Thyroid gland (tissue), 4 donors: ENCODE measurements around the gene DCDC2. TPM values are rescaled to one million over a fixed set of nuclear protein-coding genes. Genes with fewer than 3 reads are reported as not detected.

Experiments
- DNase-seq, 2 donors: peaks; one replicate each; pipeline ENCODE4 v3.0.0-alpha.2; 2019
- H3K27ac ChIP-seq, 3 donors: fragments of 200-600 bp; sonication (generic); 1 replicate in 2 of 3; 2 replicates in 1 of 3; pipeline ENCODE4 v1.5.1; 2016 to 2019; ENCODE audit warnings: mild to moderate bottlenecking in 1 of 3, moderate library complexity in 1 of 3
- H3K27me3 ChIP-seq: fragments of 200-600 bp; sonication (generic); one replicate; pipeline ENCODE4 v1.5.1; 2019
- H3K36me3 ChIP-seq, 2 donors: fragments of 200-600 bp; sonication (generic); one replicate each; pipeline ENCODE4 v1.5.1; 2016 to 2019
- H3K4me1 ChIP-seq, 2 donors: fragments of 200-600 bp; sonication (generic); one replicate each; pipeline ENCODE4 v1.5.1; 2017 to 2019
- H3K4me3 ChIP-seq, 3 donors: fragments of 200-600 bp; sonication (generic); replicated peaks in 1 of 3; 1 replicate in 2 of 3; 2 replicates in 1 of 3; pipeline ENCODE4 v1.5.1; 2016; ENCODE audit warnings: mild to moderate bottlenecking in 1 of 3
- H3K9me3 ChIP-seq: fragments of 200-600 bp; sonication (generic); one replicate; pipeline ENCODE4 v1.5.1; 2017
- CTCF ChIP-seq, 6 experiments: fragments of 200-600 bp in 3 of 6; fragments of 450-650 bp in 3 of 6; sonication (generic) in 3 of 6; IDR thresholded peaks; one replicate each; pipeline ENCODE4 v1.5.1; 2016 to 2019; ENCODE audit warnings: antibody characterized with exemption in 6 of 6, mild to moderate bottlenecking in 2 of 6, inconsistent platforms in 1 of 6, moderate library complexity in 1 of 6
- POLR2A ChIP-seq, 2 donors: fragments of 450-650 bp; IDR thresholded peaks; one replicate each; pipeline ENCODE4 v1.6.1; 2017; ENCODE audit warnings: antibody characterized with exemption in 2 of 2, mild to moderate bottlenecking in 2 of 2, moderate library complexity in 1 of 2
- WGBS, 2 donors: methylation state at CpG; one replicate each; pipeline ENCODE4 v1.1.5; 2017; 5-methylcytosine and 5-hydroxymethylcytosine counted together
- intact Hi-C: fragments of 100-400 bp; cut with DNase I; formaldehyde crosslinking; loops from one replicate; pipeline ENCODE4 v1.15.1; 2023
- total RNA-seq, 4 donors: library from RNA; depleted of rRNA; stranded (reverse); fragments of >200 nt; gene quantifications; one replicate each; pipeline ENCODE4 v1.2.3, GENCODE V29; 2016

Gene DCDC2
- total RNA-seq, result 10 to 100 TPM in 3 of 4 donors, 1 to 10 TPM in 1; 8.7 to 14.8 (median 12.3) TPM

GRCh38 chr6:24357336-24358218, at the start of gene DCDC2:
Gene DCDC2, minus strand, starts transcription at chr6:24358059. Its CDS starts 309 bp downstream, at chr6:24357750.
- Histone ChIP-seq H3K36me3 (no peaks in the 10 kb centered on the region), H3K27me3 (no peaks in the 10 kb centered on the region), H3K27ac (peak within 1 kb of the TSS; percentile 83 to 92 (median 86)), H3K4me3 (peak within 1 kb of the TSS; percentile 43 to 69 (median 53)), H3K4me1 (peaks cover 4 to 12% of the 10 kb centered on the region in 2 donors), H3K9me3 (no peaks in the 10 kb centered on the region)
- WGBS, 2 donors, result 2 to 15% methylated on average over 33 to 52 of the region's 61 CpGs
- DNase-seq, result peak; percentile 96
- peak in 3 of 6 experiments; percentile 2 to 18 (median 15) for TF ChIP-seq CTCF (IDR thresholded peaks at IDR 0.05)
- TF ChIP-seq POLR2A (IDR thresholded peaks at IDR 0.05), result peak in 1 of 2 donors; percentile 85
- intact Hi-C loops, result no loop called here

- WGBS, 2 donors, result 89 to 90% methylated on average over 5 of the region's 5 CpGs
- Histone ChIP-seq H3K9me3 (no peaks in the 10 kb centered on the region), H3K4me3 (no peak overlapping the region), H3K27me3 (no peaks in the 10 kb centered on the region), H3K36me3 (peaks cover 0 to 17% of the 10 kb centered on the region in 2 donors), H3K4me1 (peaks cover 7 to 12% of the 10 kb centered on the region in 2 donors), H3K27ac (no peak overlapping the region)
- DNase-seq, result no peak
- intact Hi-C loops, result no loop called here
- TF ChIP-seq POLR2A (IDR thresholded peaks at IDR 0.05) (no peak), CTCF (IDR thresholded peaks at IDR 0.05) (no peak)
Observed at GRCh38 chr6:24405262-24405661, 47.4 kb upstream of the DCDC2 start.

GRCh38 chr6:24403501-24403824, 45.6 kb upstream of the DCDC2 start:
- Histone ChIP-seq H3K4me1 (peaks cover 7 to 12% of the 10 kb centered on the region in 2 donors), H3K4me3 (peak overlapping the region; percentile 60 to 92 (median 69)), H3K27me3 (no peaks in the 10 kb centered on the region), H3K36me3 (peaks cover 0 to 9% of the 10 kb centered on the region in 2 donors), H3K9me3 (no peaks in the 10 kb centered on the region), H3K27ac (peak overlapping the region in 1 of 3 donors; percentile 65)
- WGBS, 2 donors, result 4 to 7% methylated on average over 12 of the region's 12 CpGs
- intact Hi-C loops, result no loop called here
- TF ChIP-seq POLR2A (IDR thresholded peaks at IDR 0.05) (no peak), CTCF (IDR thresholded peaks at IDR 0.05) (no peak)
- no peak for DNase-seq

GRCh38 chr6:24402697-24403500, 45.0 kb upstream of the DCDC2 start, which contains the start of gene MRS2:
Gene MRS2, plus strand, starts transcription at chr6:24402936. Its CDS starts 111 bp downstream, at chr6:24403047.
- WGBS, 2 donors, result 0 to 2% methylated on average over 9 to 11 of the region's 63 CpGs
- Histone ChIP-seq H3K36me3 (peaks cover 0 to 3% of the 10 kb centered on the region in 2 donors), H3K4me1 (peaks cover 7 to 12% of the 10 kb centered on the region in 2 donors), H3K4me3 (peak within 1 kb of the TSS; percentile 60 to 92 (median 69)), H3K27ac (peak within 1 kb of the TSS in 2 of 3 donors; percentile 60 to 65), H3K27me3 (no peaks in the 10 kb centered on the region), H3K9me3 (no peaks in the 10 kb centered on the region)
- TF ChIP-seq POLR2A (IDR thresholded peaks at IDR 0.05) (peak in 1 of 2 donors; percentile 94), CTCF (IDR thresholded peaks at IDR 0.05) (no peak)
- peak; percentile 95 to 96 for DNase-seq
- intact Hi-C loops, result no loop called here
